Fibroblast of lung (primary cell): ENCODE results near the gene CHD3. TPM values are rescaled to one million over a fixed set of nuclear protein-coding genes. Genes with fewer than 3 reads are reported as not detected.
A peak's percentile ranks its signal among the peaks of the same experiment; 100 is the strongest.

Source experiments
- DNase-seq, 2 donors: peaks; one replicate each; pipeline versions ENCODE4 v3.0.0 to v3.0.0-alpha.2; 2010; ENCODE audit warnings: low read depth in 2 of 2
- H2AFZ ChIP-seq: 2 replicates; pipeline ENCODE4 v1.5.1; 2012; ENCODE audit warnings: low read length, control low read depth, inconsistent platforms
- H3K27ac ChIP-seq: 2 replicates; pipeline ENCODE4 v1.5.1; 2011; ENCODE audit warnings: low read length, control low read depth; ENCODE audit not compliant: insufficient read depth
- H3K27me3 ChIP-seq: 2 replicates; pipeline ENCODE4 v1.5.1; 2011; ENCODE audit warnings: mild to moderate bottlenecking, low read length; ENCODE audit not compliant: control insufficient read depth, insufficient read depth
- H3K36me3 ChIP-seq: 2 replicates; pipeline ENCODE4 v1.5.1; 2011; ENCODE audit warnings: low read length; ENCODE audit not compliant: control insufficient read depth, insufficient read depth
- H3K4me1 ChIP-seq: 2 replicates; pipeline ENCODE4 v1.5.1; 2011; ENCODE audit warnings: low read length; ENCODE audit not compliant: control insufficient read depth, insufficient read depth; ENCODE audit errors: extremely low read depth
- H3K4me2 ChIP-seq: 2 replicates; pipeline ENCODE4 v1.5.1; 2011; ENCODE audit warnings: low read length, control low read depth; ENCODE audit not compliant: insufficient read depth; ENCODE audit errors: extremely low read depth
- H3K4me3 ChIP-seq, 4 experiments: fragments of 200-600 bp in 1 of 4; sonication (generic) in 1 of 4; replicated peaks in 1 of 4; 2 replicates each; pipeline ENCODE4 v1.5.1; 2011 to 2016; ENCODE audit warnings: low read length in 4 of 4, low read depth in 3 of 4, mild to moderate bottlenecking in 3 of 4, control low read depth in 2 of 4, inconsistent platforms in 1 of 4, mixed read lengths in 1 of 4; ENCODE audit not compliant: insufficient read depth in 1 of 4; ENCODE audit errors: control extremely low read depth in 1 of 4
- H3K79me2 ChIP-seq: 2 replicates; pipeline ENCODE4 v1.5.1; 2012; ENCODE audit warnings: mild to moderate bottlenecking, low read length, inconsistent platforms; ENCODE audit not compliant: control insufficient read depth, insufficient read depth
- H3K9ac ChIP-seq: 2 replicates; pipeline ENCODE4 v1.5.1; 2011; ENCODE audit warnings: mild to moderate bottlenecking, low read length, control low read depth; ENCODE audit not compliant: insufficient read depth
- H3K9me3 ChIP-seq: 2 replicates; pipeline ENCODE4 v1.5.1; 2012; ENCODE audit warnings: low read depth, low read length; ENCODE audit not compliant: control insufficient read depth, insufficient read depth
- H4K20me1 ChIP-seq: 2 replicates; pipeline ENCODE4 v1.5.1; 2011; ENCODE audit warnings: low read length; ENCODE audit not compliant: control insufficient read depth, insufficient read depth; ENCODE audit errors: extremely low read depth
- EZH2 ChIP-seq: IDR thresholded peaks from 2 replicates; pipeline ENCODE4 v1.5.1; 2012; ENCODE audit warnings: low read length, control low read depth, mild to moderate bottlenecking; ENCODE audit errors: missing control alignments
- polyA plus RNA-seq, 2 donors: library from polyadenylated mRNA; depleted of rRNA in 1 of 2; stranded (reverse) in 1 of 2; unstranded in 1 of 2; fragments of >200 nt; gene quantifications; 2 replicates each; pipeline ENCODE4 v1.2.1, GENCODE V29; 2011 to 2012; ENCODE audit warnings: missing spikeins in 1 of 2
- total RNA-seq: library from RNA; depleted of rRNA; stranded (reverse); fragments of >200 nt; gene quantifications from 2 replicates; pipeline ENCODE4 v1.2.1, GENCODE V29; 2014
- TF ChIP-seq, protein P1 (sequence below), 2 donors: IDR thresholded peaks in 1 of 2; conservative IDR thresholded peaks in 1 of 2; 1 replicate in 1 of 2; 2 replicates in 1 of 2; pipeline ENCODE4 v1.5.1; 2011 to 2012; ENCODE audit warnings: low read length in 2 of 2, control low read depth in 1 of 2, inconsistent platforms in 1 of 2, low read depth in 1 of 2, mild to moderate bottlenecking in 1 of 2

The CHD3 gene
- total and polyA plus RNA-seq, 2 donors (not counting 1 experiment from before 2014, with no cell fraction given), result 23.8 to 165 TPM

DNA sequence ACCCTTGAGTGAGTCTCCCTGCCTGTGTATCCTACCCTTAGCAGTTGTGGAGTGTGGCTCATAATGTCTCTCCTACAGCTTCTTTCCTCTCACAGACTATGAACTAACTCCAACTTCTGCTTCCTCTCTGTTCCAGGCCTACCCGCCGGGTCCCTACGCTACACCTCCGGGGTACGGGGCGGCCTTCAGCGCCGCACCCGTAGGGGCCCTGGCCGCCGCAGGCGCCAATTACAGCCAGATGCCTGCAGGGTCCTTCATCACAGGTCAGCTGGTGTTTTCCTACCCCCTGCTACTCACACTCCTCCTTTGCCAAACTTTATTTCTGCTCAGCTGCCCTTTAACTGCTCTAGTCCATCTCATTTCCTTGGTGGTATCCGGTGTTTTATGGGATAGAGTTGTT lies 22.1 kb downstream of the CHD3 start:
- DNase-seq, result no peak
- H3K36me3 ChIP-seq, result peaks cover 28% of the 10 kb centered on the region

DNA sequence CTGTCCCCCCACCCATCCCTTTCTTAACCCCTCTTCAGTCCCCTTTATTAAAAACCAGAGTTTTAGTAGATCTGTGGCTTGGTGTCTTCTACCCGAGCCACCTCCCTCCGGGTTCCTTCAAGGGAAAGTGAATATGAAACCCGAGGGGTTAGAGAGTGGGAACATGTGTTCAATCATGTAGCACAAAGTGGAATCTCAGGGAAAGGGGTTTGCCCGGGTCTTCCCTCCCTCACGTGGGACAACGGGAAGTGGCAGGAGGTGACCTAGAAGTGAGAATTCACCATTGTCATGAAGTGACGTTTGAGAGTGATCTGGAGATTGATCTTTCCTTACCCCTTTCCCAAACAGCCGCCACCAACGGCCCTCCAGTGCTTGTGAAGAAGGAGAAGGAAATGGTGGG lies 22.5 kb downstream of the CHD3 start:
- peaks cover 5% of the 10 kb centered on the region for H3K4me1 ChIP-seq
- no peaks in the 10 kb centered on the region for H3K27me3 ChIP-seq
- TF ChIP-seq, protein P1, sequence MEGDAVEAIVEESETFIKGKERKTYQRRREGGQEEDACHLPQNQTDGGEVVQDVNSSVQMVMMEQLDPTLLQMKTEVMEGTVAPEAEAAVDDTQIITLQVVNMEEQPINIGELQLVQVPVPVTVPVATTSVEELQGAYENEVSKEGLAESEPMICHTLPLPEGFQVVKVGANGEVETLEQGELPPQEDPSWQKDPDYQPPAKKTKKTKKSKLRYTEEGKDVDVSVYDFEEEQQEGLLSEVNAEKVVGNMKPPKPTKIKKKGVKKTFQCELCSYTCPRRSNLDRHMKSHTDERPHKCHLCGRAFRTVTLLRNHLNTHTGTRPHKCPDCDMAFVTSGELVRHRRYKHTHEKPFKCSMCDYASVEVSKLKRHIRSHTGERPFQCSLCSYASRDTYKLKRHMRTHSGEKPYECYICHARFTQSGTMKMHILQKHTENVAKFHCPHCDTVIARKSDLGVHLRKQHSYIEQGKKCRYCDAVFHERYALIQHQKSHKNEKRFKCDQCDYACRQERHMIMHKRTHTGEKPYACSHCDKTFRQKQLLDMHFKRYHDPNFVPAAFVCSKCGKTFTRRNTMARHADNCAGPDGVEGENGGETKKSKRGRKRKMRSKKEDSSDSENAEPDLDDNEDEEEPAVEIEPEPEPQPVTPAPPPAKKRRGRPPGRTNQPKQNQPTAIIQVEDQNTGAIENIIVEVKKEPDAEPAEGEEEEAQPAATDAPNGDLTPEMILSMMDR (conservative IDR thresholded peaks at IDR 0.05 in 1 of 2, IDR thresholded peaks at IDR 0.05 in 1 of 2; ENCODE audit: low read depth in 1 of 2, low read length in 2 of 2), result no peak
- no peak for TF ChIP-seq EZH2
- H3K9ac ChIP-seq, result no peak overlapping the region
- H2AFZ ChIP-seq, result no peak overlapping the region
- DNase-seq, result no peak
- H3K36me3 ChIP-seq, result peaks cover 25% of the 10 kb centered on the region
- no peak overlapping the region for H3K4me3 ChIP-seq
- no peaks in the 10 kb centered on the region for H4K20me1 ChIP-seq
- no peak overlapping the region for H3K27ac ChIP-seq
- no peak overlapping the region for H3K4me2 ChIP-seq
- H3K9me3 ChIP-seq, result no peaks in the 10 kb centered on the region
- no peaks in the 10 kb centered on the region for H3K79me2 ChIP-seq

More for the DNA sequence above, 22.1 kb downstream of the CHD3 start:
- H3K4me1 ChIP-seq, result peaks cover 5% of the 10 kb centered on the region
- H3K27ac ChIP-seq, result no peak overlapping the region
- no peak overlapping the region for H2AFZ ChIP-seq
- no peak overlapping the region for H3K9ac ChIP-seq
- H3K79me2 ChIP-seq, result no peaks in the 10 kb centered on the region
- H4K20me1 ChIP-seq, result no peaks in the 10 kb centered on the region
- no peaks in the 10 kb centered on the region for H3K9me3 ChIP-seq
- H3K27me3 ChIP-seq, result no peaks in the 10 kb centered on the region
- H3K4me2 ChIP-seq, result no peak overlapping the region
- no peak overlapping the region for H3K4me3 ChIP-seq
- TF ChIP-seq, protein P1 (conservative IDR thresholded peaks at IDR 0.05 in 1 of 2, IDR thresholded peaks at IDR 0.05 in 1 of 2; ENCODE audit: low read depth in 1 of 2, low read length in 2 of 2), result no peak
- TF ChIP-seq EZH2, result no peak

GRCh38 chr17:7912927-7913524 lies 24.4 kb downstream of the CHD3 start:
- H2AFZ ChIP-seq, result no peak overlapping the region
- peaks cover 18% of the 10 kb centered on the region for H3K36me3 ChIP-seq
- H3K4me1 ChIP-seq, result peaks cover 8% of the 10 kb centered on the region
- no peak overlapping the region for H3K4me2 ChIP-seq
- no peaks in the 10 kb centered on the region for H3K9me3 ChIP-seq
- no peaks in the 10 kb centered on the region for H4K20me1 ChIP-seq
- no peaks in the 10 kb centered on the region for H3K79me2 ChIP-seq
- no peak overlapping the region for H3K9ac ChIP-seq
- H3K4me3 ChIP-seq, result no peak overlapping the region
- no peak for TF ChIP-seq EZH2
- TF ChIP-seq, protein P1 (conservative IDR thresholded peaks at IDR 0.05 in 1 of 2, IDR thresholded peaks at IDR 0.05 in 1 of 2; ENCODE audit: low read depth in 1 of 2, low read length in 2 of 2), result peak; percentile 81 to 84
- peak; percentile 66 to 86 for DNase-seq
- no peaks in the 10 kb centered on the region for H3K27me3 ChIP-seq
- H3K27ac ChIP-seq, result no peak overlapping the region
